Lung (tissue), 12 donors: ENCODE data around the gene ATG2A. TPM values are rescaled to one million over a fixed set of nuclear protein-coding genes. Genes with fewer than 3 reads are reported as not detected.

Source experiments
- ATAC-seq: fragments of 200-7000 bp; cut with Tn5 transposase; one replicate; pipeline ENCODE4 v1.9.1; 2020; ENCODE audit warnings: moderate number of reproducible peaks; ENCODE audit not compliant: insufficient read depth, low FRiP score
- DNase-seq, 3 donors: peaks; one replicate each; pipeline ENCODE4 v3.0.0-alpha.2; 2013 to 2017
- H3K27ac ChIP-seq, 2 donors: one replicate each; pipeline ENCODE4 v1.5.1; 2013; ENCODE audit warnings: mild to moderate bottlenecking in 2 of 2, moderate library complexity in 2 of 2, control low read depth in 1 of 2, inconsistent platforms in 1 of 2, low read depth in 1 of 2, low read length in 1 of 2
- H3K27me3 ChIP-seq, 3 donors: one replicate each; pipeline ENCODE4 v1.5.1; 2013; ENCODE audit warnings: low read length in 2 of 3; ENCODE audit not compliant: control insufficient read depth in 3 of 3, insufficient read depth in 3 of 3
- H3K36me3 ChIP-seq, 4 donors: one replicate each; pipeline ENCODE4 v1.5.1; 2013; ENCODE audit warnings: low read length in 4 of 4, mild to moderate bottlenecking in 1 of 4, moderate library complexity in 1 of 4; ENCODE audit not compliant: control insufficient read depth in 4 of 4, insufficient read depth in 4 of 4
- H3K4me1 ChIP-seq, 5 donors: one replicate each; pipeline ENCODE4 v1.5.1; 2013; ENCODE audit warnings: low read length in 5 of 5, mild to moderate bottlenecking in 2 of 5, moderate library complexity in 1 of 5; ENCODE audit not compliant: control insufficient read depth in 5 of 5, insufficient read depth in 5 of 5
- H3K4me3 ChIP-seq: one replicate; pipeline ENCODE4 v1.5.1; 2013; ENCODE audit warnings: mild to moderate bottlenecking, control low read depth, moderate library complexity
- H3K9ac ChIP-seq, 2 donors: one replicate each; pipeline ENCODE4 v1.5.1; 2013; ENCODE audit warnings: low read length in 2 of 2, control low read depth in 1 of 2; ENCODE audit not compliant: insufficient read depth in 1 of 2
- H3K9me3 ChIP-seq, 4 donors: one replicate each; pipeline ENCODE4 v1.5.1; 2013; ENCODE audit warnings: low read length in 3 of 4, mild to moderate bottlenecking in 1 of 4, moderate library complexity in 1 of 4; ENCODE audit not compliant: control insufficient read depth in 4 of 4, insufficient read depth in 3 of 4
- WGBS, 2 donors: extraction: QIAGEN DNeasy Blood & Tissue Kit; methylation state at CpG; one replicate each; pipeline ENCODE4 v1.1.7; 2013; 5-methylcytosine and 5-hydroxymethylcytosine counted together
- polyA plus RNA-seq, 2 donors: library from polyadenylated mRNA; stranded (reverse); fragments of 200-250 nt; gene quantifications; one replicate each; pipeline ENCODE4 v1.2.1, GENCODE V29; 2013
- total RNA-seq, 2 donors: library from RNA; depleted of rRNA in 1 of 2; stranded (reverse); fragments of >200 nt in 1 of 2; gene quantifications; one replicate each; pipeline ENCODE4 v1.2.1, GENCODE V29; 2014 to 2021
- TF ChIP-seq, protein P1 (sequence below): IDR thresholded peaks from 2 replicates; pipeline ENCODE4 v1.5.1; 2012; ENCODE audit warnings: mild to moderate bottlenecking; ENCODE audit errors: control extremely low read depth, extremely low read depth
- donor health status: control.
- donor health status: control.
- donor health status: Bipolar disorder and iron deficiency.
- donor health status: healthy.
- donor health status: DM: yes; HTN: yes; CAD: no.

Gene ATG2A
- total and polyA plus RNA-seq, 4 donors: 17.4 to 32.5 (median 21.0) TPM

GRCh38 chr11:64864473-64865285 is 52.3 kb downstream of the ATG2A start:
- H3K4me3 ChIP-seq: no peak overlapping the region
- no peak overlapping the region for H3K9ac ChIP-seq
- WGBS, 2 donors: 53 to 62% methylated on average over 18 of the region's 18 CpGs
- peaks cover 19 to 58% (median 35%) of the 10 kb centered on the region in 5 donors for H3K4me1 ChIP-seq
- DNase-seq (peak; percentile 89 to 96 (median 94)), ATAC-seq (peak; percentile 43)
- peaks cover 0 to 3% (median 0%) of the 10 kb centered on the region in 4 donors for H3K9me3 ChIP-seq
- H3K27me3 ChIP-seq: no peaks in the 10 kb centered on the region
- TF ChIP-seq, protein P1, sequence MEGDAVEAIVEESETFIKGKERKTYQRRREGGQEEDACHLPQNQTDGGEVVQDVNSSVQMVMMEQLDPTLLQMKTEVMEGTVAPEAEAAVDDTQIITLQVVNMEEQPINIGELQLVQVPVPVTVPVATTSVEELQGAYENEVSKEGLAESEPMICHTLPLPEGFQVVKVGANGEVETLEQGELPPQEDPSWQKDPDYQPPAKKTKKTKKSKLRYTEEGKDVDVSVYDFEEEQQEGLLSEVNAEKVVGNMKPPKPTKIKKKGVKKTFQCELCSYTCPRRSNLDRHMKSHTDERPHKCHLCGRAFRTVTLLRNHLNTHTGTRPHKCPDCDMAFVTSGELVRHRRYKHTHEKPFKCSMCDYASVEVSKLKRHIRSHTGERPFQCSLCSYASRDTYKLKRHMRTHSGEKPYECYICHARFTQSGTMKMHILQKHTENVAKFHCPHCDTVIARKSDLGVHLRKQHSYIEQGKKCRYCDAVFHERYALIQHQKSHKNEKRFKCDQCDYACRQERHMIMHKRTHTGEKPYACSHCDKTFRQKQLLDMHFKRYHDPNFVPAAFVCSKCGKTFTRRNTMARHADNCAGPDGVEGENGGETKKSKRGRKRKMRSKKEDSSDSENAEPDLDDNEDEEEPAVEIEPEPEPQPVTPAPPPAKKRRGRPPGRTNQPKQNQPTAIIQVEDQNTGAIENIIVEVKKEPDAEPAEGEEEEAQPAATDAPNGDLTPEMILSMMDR: no peak
- H3K36me3 ChIP-seq: peaks cover 0 to 6% (median 3%) of the 10 kb centered on the region in 4 donors
- peak overlapping the region; percentile 91 to 92 for H3K27ac ChIP-seq

DNA sequence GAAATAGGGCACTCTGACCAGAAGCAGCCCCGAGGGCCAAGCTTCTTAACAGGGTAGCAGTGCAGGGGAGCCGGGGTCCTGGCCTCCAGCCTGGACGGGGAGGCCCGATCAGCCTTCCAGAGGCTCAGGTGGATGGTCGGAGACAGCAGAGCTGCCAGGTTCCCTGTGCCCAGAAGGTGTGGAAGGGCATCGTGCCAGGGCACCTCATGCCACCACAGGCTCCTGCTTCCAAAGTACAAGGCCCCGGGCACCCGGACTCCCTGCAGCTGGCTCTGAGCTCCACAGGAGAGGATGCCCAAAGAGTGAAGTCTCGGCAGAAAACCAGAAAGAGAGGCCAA is 52.9 kb downstream of the ATG2A start:
- H3K4me1 ChIP-seq: peaks cover 15 to 52% (median 30%) of the 10 kb centered on the region in 5 donors
- H3K4me3 ChIP-seq: no peak overlapping the region
- H3K27me3 ChIP-seq: no peaks in the 10 kb centered on the region
- DNase-seq (no peak), ATAC-seq (no peak)
- peaks cover 0 to 9% (median 5%) of the 10 kb centered on the region in 4 donors for H3K36me3 ChIP-seq
- H3K9ac ChIP-seq: no peak overlapping the region
- WGBS, 2 donors: 59 to 62% methylated on average over 9 of the region's 9 CpGs
- peak overlapping the region; percentile 91 to 92 for H3K27ac ChIP-seq
- peaks cover 0 to 3% (median 0%) of the 10 kb centered on the region in 4 donors for H3K9me3 ChIP-seq
- TF ChIP-seq, protein P1: no peak

DNA sequence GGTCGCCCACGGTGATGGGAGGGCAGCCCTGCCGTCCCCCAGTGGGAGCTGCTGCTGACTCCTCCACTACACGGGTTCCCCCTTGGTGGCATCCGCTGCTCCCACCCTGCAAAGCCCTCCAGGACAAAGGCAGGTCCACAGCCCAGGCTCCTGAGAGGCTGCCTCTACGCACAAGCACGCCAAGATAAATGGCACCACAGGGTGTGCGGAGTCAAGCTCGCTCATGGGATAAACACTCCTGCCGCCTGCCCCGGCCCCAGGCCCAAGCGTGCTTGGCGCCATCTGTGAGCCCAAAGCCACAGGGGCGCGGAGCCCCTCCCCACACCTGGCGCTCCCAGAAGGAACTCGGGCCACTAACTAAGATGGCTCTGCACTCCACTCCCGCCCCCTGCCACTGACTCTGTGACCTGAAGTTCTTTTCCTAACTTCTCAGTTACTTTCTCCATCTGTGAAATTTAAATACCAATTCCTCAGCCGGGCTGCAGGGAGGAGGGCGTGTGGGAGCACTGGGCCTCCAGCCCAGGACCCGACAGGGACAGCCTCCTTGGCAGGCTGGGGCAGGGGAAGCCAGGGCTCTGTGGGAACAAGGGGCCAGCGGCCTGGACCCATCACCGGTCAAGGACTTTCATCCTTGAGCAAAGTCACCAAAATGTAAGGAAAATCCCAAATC is 53.5 kb downstream of the ATG2A start:
- peaks cover 15 to 47% (median 26%) of the 10 kb centered on the region in 5 donors for H3K4me1 ChIP-seq
- peaks cover 0 to 3% (median 0%) of the 10 kb centered on the region in 4 donors for H3K9me3 ChIP-seq
- WGBS, 2 donors: 71 to 81% methylated on average over 23 of the region's 23 CpGs
- ATAC-seq (no peak), DNase-seq (peak; percentile 66 to 77 (median 72))
- H3K27me3 ChIP-seq: no peaks in the 10 kb centered on the region
- H3K9ac ChIP-seq: peak overlapping the region in 1 of 2 donors; percentile 6
- H3K4me3 ChIP-seq: no peak overlapping the region
- TF ChIP-seq, protein P1: no peak
- H3K27ac ChIP-seq: peak overlapping the region; percentile 91 to 92
- peaks cover 0 to 14% (median 7%) of the 10 kb centered on the region in 4 donors for H3K36me3 ChIP-seq
